GM12891 (cell line): ENCODE results near the gene WFDC9.

Experiments
- POLR2A ChIP-seq: IDR thresholded peaks from 2 replicates; pipeline ENCODE4 v1.6.1; 2011; ENCODE audit warnings: low read depth, low read length, control low read depth
- POLR2AphosphoS5 ChIP-seq: IDR thresholded peaks from 2 replicates; pipeline ENCODE4 v1.6.1; 2011; ENCODE audit warnings: low read depth, low read length, control low read depth
- POU2F2 ChIP-seq: IDR thresholded peaks from 2 replicates; pipeline ENCODE4 v1.6.1; 2011; ENCODE audit warnings: low read depth, mild to moderate bottlenecking, control low read depth, low read length, moderate library complexity
- SPI1 ChIP-seq: IDR thresholded peaks from 2 replicates; pipeline ENCODE4 v1.6.1; 2011; ENCODE audit warnings: low read depth, low read length, control low read depth
- TAF1 ChIP-seq: IDR thresholded peaks from 2 replicates; pipeline ENCODE4 v1.6.1; 2011; ENCODE audit warnings: low read depth, low read length, control low read depth

- no peak for TF ChIP-seq POLR2A
- TF ChIP-seq POLR2AphosphoS5 = no peak
- no peak for TF ChIP-seq POU2F2
- no peak for TF ChIP-seq TAF1
- TF ChIP-seq SPI1 = no peak
Measured at GRCh38 chr20:45578231-45578630, 52.9 kb downstream of the WFDC9 start.
